GM12865 (cell line): ENCODE measurements around the gene SPAM1.

Source experiments
- DNase-seq: peaks from one replicate; pipeline ENCODE4 v3.0.0; 2010; ENCODE audit warnings: low read depth
- H3K4me3 ChIP-seq: 2 replicates; pipeline ENCODE4 v1.5.1; 2011; ENCODE audit warnings: mild to moderate bottlenecking, low read depth, low read length, control low read depth
- TF ChIP-seq, protein P1 (sequence below): IDR thresholded peaks from 2 replicates; pipeline ENCODE4 v1.5.1; 2011; ENCODE audit warnings: low read length, control low read depth, low read depth, inconsistent platforms; ENCODE audit not compliant: insufficient read depth; ENCODE audit errors: missing control alignments

The SPAM1 gene

DNA sequence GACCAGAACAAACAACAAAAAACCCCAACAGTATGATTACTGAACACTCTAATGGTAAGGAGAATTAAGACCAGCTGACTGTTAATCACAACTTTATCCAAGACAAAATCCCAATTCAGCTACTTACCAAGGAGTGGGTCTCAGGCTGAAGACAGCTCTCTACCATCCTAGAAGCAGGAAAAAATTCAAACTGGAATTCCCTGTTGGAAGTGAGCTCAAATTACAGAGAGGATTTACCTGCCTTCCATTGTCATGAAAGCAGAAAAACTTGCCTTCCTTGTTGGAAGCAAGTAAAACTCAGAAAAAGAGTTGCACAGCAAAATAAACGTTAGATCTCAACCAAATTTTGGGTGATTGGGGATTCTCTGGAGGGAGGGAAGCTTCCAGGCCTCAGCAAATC, 20.9 kb downstream of the SPAM1 start:
- no peak for DNase-seq
- TF ChIP-seq, protein P1, sequence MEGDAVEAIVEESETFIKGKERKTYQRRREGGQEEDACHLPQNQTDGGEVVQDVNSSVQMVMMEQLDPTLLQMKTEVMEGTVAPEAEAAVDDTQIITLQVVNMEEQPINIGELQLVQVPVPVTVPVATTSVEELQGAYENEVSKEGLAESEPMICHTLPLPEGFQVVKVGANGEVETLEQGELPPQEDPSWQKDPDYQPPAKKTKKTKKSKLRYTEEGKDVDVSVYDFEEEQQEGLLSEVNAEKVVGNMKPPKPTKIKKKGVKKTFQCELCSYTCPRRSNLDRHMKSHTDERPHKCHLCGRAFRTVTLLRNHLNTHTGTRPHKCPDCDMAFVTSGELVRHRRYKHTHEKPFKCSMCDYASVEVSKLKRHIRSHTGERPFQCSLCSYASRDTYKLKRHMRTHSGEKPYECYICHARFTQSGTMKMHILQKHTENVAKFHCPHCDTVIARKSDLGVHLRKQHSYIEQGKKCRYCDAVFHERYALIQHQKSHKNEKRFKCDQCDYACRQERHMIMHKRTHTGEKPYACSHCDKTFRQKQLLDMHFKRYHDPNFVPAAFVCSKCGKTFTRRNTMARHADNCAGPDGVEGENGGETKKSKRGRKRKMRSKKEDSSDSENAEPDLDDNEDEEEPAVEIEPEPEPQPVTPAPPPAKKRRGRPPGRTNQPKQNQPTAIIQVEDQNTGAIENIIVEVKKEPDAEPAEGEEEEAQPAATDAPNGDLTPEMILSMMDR: no peak
- no peak overlapping the region for H3K4me3 ChIP-seq

DNA sequence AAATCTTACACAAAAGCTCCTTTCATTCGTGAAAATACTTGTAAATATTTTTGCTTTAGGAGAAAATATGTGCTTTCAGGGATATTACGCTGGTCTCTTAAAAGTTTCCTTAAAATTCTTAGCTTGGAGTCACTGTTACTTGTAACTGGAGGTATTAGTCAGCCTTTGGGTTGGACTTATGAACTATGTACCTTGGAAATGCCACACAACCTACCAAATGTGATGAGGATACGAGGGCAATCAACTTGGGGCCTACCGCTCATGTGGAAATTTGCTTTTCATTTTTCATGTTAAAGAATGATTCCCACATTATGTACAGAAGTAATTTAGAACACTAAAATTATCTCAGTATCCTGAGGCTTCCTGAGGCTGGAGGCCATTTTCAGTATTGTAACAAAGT, 23.1 kb downstream of the SPAM1 start:
- no peak for DNase-seq
- TF ChIP-seq, protein P1: no peak
- H3K4me3 ChIP-seq: no peak overlapping the region

DNA sequence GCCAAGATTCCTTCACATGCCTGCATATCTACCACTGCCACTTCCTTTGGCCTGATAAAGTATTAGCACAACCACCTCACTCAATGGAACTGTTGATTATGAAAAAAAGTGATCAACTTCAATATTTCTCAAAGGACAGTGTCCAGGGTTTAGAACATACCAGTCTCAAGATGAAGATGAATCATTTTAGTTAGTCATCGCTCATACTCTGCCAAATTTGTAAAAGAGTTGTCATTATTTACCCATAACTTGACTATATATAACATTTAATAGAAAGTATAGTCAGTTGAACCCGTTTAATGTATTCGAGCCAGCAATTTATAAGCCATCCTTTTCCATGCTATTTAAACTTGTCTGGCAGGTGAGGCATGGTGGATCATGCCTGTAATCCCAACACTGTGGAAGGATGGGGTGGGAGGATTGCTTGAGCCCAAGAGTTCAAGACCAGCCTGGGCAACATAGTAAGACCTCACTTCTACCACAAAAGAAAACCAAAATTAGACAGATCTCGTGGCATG, 33.2 kb downstream of the SPAM1 start:
- H3K4me3 ChIP-seq: no peak overlapping the region
- TF ChIP-seq, protein P1: no peak
- DNase-seq: no peak

DNA sequence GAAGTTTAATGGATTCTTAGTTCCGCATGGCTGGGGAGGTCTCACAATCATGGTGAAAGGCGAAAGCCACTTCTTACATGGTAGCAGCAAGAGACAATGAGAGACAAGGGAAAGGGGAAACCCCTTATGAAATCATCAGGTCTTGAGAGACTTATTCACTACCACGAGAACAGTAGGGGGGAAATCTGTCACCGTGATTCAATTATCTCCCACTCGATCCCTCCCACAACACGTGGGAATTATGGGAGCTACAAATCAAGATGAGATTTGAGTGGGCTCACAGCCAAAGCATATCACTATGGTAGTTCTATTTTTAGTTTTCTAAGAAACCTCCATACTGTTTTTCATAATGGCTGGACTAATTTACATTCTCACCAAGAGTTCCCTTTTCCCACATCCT, 36.7 kb downstream of the SPAM1 start:
- TF ChIP-seq, protein P1: no peak
- DNase-seq: peak; percentile 14
- H3K4me3 ChIP-seq: no peak overlapping the region

DNA sequence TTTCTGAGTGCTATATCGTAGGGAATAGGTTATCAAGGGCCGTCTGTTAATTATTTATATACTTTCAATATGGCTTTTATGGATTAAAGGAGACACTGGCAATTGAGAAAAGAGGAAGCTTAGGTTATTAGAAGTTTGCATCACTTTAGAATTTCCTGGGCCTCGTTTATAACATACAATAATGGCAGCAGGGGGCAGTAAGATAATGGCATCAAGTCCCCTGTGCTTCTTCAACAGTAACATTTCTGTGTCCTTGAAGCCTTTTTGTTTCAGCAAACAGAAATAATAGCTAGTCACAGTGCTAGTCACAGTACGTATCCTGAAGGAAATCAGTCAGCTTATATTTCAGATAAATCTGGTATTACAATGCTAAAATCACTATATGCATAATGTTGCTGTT, 41.9 kb downstream of the SPAM1 start:
- TF ChIP-seq, protein P1: no peak
- DNase-seq: peak; percentile 23
- H3K4me3 ChIP-seq: no peak overlapping the region

DNA sequence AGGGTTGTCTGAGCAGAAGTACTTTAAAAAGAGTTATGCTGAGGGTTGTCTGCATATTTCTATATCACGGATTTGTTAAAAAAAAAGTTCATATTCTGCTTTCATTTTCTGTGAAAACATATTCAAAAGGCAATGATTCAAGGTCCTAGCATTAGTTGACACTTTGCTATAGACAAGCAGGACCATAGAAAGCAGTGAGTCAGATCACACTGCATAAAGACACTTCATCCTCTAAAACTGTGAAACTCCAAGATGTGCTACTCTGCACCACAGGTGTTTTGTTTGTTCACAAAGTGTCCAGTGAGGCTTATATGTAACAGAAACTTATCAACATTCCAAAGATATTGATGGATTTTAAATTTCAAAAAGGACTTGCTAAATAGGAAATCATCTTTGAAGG, 47.0 kb downstream of the SPAM1 start:
- TF ChIP-seq, protein P1: no peak
- H3K4me3 ChIP-seq: no peak overlapping the region
- DNase-seq: peak; percentile 8

DNA sequence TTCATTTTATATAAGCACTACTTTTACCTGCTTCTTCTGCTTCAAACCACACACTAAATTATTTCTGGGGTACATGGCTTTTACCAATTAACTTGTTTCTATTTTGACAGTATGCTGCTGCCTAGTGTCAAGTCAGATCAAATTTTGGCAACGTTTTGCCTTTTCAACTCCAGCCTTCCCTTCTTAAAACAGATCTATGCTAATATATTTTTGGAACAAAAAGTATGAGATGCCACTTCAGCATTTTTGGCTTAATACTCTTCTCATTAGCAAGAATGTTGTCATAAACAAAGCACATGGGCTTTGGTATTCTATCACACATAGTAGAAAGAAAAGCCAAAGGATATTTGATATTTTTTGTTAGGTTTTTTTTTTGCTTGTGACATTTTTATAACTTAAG, 47.8 kb downstream of the SPAM1 start:
- no peak overlapping the region for H3K4me3 ChIP-seq
- TF ChIP-seq, protein P1: no peak

More for the DNA sequence above, 47.8 kb downstream of the SPAM1 start:
- DNase-seq: no peak
